ENCODE results near the gene TESMIN. TPM values are rescaled to one million over a fixed set of nuclear protein-coding genes. Genes with fewer than 3 reads are reported as not detected.
A peak's percentile ranks its signal among the peaks of the same experiment; 100 is the strongest.

TESMIN gene
- 26.3 and 31.7 TPM in 2 replicates for total RNA-seq (2014; rRNA removed; shearing (Covaris generic))

DNA sequence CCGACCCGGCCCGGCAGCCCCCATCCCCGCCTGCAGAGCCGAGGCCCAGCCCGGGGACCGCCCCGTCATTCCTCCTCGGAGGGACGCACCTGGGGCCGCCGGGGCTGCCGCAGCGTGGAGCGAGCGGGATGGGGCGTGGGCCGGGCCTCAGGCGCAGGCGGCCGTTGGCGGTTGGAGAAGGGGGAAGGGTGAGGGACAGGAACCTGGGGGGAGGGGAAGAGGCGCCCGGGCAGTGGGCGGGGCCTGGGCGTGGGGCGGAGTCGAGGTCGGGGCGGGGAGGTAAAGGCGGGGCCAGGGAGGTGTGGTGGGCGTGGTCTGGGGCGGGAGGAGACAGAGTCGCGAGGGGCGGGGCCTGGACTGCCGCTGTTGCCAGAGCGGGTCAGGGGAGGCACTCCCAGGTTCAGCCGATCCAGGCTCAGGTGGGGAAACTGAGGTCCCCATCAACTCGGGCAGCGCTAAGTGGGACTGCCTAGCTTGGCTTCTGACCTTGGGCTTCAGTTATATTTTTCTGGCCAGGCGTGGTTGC, at the start of gene TESMIN:
Gene TESMIN, minus strand, starts transcription at position 190 of the 526 bp plus-strand sequence. CDS start 860 bp downstream, outside the sequence.
- DNase-seq (ENCODE audit: low spot score), result peak; percentile 95

DNA sequence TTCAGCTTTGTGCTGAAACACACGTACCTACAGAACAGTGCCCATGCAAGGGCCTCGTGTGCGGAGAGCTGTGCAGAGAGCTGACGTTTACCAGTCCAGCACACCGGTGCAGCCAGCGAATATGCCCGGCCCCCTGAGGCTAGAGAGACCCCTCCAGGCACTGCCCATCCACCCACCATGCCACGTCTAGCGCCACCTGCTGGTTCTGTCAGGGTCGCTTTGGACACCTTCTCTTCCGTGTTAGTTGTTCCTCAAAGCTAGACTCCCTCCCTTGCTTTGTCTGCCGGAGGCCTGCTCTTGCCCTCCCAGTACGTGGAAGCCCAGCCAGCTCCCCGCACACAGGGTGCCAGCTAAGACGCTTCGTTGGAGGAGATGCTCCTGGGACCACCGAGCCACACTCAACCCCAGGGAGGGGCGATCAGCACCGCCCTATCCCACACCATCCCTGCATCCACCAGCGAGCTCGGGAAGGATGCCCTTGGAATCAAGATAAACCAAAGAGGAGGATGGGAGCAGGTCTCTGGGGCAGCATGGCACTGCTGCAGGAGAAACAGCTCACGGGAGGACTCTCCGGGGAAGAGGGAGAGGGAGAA, 47.0 kb upstream of the TESMIN start:
- DNase-seq (ENCODE audit: low spot score), result peak; percentile 26

- no peak for DNase-seq (ENCODE audit: low spot score)
These were observed 45.5 kb upstream of the TESMIN start for GRCh38 chr11:68796801-68797200.

- DNase-seq (ENCODE audit: low spot score), result no peak
These were observed 41.2 kb upstream of the TESMIN start for GRCh38 chr11:68792400-68792966.

GRCh38 chr11:68784653-68785052, 33.3 kb upstream of the TESMIN start:
- DNase-seq (ENCODE audit: low spot score), result no peak

DNA sequence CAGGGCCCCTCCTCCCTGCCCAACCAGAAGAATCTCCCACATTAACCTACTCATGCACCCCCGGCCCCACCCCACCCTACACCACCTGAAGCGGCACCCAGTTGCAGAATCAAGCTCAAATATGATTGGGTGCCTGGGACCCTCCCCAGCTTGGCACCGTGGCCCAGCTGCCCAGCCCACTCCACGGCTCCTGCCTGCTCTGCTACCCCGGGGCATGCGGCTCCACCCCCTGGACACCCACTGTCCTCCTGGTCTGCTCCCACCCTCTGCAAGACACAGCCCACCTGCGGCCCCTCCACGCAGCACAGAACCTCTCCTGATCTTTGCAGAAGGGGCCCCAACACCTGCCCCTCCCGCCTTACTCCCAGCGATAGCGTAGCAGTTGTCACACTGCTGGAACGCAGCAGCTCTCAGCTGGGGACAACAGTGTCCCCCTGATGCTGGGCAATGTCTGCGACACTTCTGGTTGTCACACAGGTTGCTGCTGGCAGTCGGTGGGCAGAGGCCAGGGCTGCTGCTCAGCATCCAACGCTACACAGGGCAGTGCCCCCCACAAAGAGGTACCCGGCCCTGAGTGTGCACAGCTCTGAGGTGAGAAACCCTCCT, 32.0 kb upstream of the TESMIN start:
- DNase-seq (ENCODE audit: low spot score), result no peak

DNA sequence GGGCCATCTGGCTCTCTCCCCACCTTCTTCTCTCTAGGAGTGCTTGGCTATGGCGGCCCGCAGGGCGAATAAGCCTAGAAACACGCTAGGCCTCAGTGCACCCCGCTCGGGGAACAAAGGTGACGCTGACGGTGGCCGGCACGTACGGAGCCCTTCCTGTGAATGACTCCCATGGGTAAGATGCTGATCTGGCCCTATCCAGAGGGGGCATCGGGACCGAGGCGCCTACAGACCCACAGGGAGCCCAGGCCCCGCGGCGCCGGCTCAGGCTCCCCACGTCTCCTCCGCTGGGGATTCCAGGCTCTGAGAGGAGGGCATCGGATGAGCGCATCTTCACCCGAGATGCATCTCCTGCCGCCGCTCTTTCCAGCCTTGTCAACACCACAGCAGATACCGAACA, 31.4 kb upstream of the TESMIN start:
- DNase-seq (ENCODE audit: low spot score), result no peak

GRCh38 chr11:68780829-68781228, 29.5 kb upstream of the TESMIN start:
- no peak for DNase-seq (ENCODE audit: low spot score)

- DNase-seq (ENCODE audit: low spot score), result no peak
These were observed 26.9 kb upstream of the TESMIN start for GRCh38 chr11:68778205-68778604.

GRCh38 chr11:68776442-68777235, 25.3 kb upstream of the TESMIN start:
- no peak for DNase-seq (ENCODE audit: low spot score)

DNA sequence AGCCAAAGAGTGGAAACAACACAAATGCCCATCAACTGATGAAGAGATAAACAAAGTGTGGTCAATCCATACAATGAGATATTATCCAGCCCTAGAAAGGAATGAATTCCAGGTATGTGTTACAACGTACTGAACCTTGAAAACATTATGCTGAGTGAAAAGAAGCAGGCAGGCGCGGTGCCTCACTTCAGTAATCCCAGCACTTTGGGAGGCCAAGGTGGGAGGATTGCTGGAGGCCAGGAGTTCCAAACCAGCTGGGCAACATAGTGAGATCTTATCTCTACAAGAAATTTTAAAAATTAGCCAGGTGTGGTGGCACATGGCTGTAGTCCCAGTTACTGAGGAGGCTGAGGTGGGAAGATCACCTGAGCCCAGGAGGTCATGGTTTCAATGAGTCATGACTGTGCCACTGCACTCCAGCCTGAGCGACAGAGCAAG, 24.6 kb upstream of the TESMIN start:
- DNase-seq (ENCODE audit: low spot score), result peak; percentile 13

DNA sequence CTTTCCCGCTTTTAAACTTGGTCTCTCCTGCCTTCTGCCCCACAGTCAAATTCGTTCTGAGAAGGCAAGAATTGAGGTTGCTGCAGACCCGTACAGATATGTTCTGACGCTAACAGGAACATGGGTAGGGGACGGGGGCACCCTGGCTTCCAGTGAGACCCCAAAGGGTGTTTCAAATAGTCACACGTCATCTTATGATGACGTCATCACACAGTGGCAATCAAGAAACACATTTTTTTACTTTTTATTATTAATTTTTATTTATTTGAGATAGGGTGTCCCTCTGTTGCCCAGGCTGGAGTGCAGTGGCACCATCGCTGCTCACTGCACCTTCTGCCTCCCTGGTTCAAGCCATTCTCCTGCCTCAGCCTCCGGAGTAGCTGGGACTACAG, 22.9 kb upstream of the TESMIN start:
- no peak for DNase-seq (ENCODE audit: low spot score)

DNA sequence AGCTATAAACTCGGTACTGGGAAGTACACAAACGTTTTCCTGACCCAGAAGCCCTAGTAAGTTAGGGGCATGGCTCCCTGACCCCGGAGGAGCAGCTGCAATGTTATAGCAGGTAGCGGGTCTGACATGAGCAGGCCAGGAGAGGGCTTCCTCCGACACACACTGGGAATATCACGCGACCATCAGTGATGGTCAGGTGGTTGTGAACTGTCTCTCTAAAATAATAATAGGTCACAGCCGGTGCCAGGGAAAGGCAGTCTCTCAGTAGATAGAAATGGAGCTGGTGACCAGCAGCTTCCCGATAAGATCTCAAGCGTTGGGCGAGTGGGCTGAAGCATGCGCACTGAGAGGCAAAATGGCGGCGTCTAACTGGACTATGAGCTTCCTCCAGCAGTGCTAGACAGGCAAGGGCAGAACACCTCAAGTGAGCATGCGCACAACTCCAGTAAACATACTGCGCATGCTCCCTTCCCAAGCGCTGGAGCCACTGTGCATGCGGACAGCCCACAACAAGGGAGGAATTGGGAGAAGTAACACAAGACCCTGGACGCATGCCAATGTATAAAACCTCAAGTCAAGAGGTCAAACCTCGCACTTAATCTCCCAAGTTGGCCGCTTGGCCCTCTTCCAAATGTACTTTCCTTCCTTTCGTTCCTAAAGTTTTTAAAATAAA, 22.3 kb upstream of the TESMIN start:
- no peak for DNase-seq (ENCODE audit: low spot score)

DNA sequence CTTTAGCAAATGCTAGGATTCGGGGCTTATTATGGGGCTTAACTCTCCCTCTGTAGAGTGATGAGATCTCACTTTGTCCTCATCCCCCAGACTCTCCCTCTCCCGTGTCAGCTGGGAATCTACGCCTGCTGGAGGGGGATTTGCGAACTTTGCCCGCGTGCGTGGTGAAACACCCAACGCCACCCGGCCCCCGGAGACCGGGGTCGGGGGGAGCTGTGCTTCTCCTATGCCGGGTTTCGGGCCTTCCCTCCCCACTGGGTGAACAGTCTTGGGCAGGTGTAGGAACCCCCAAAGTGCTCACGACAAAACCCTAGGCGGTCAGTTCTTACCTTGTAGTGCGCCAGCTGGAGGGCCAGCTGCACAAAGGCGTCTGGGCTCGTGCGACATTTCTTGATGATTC, 21.6 kb upstream of the TESMIN start:
- no peak for DNase-seq (ENCODE audit: low spot score)

- no peak for DNase-seq (ENCODE audit: low spot score)
These were observed 19.5 kb upstream of the TESMIN start for GRCh38 chr11:68770781-68771180.

- DNase-seq (ENCODE audit: low spot score), result no peak
These were observed 16.4 kb upstream of the TESMIN start for GRCh38 chr11:68767672-68768071.

- DNase-seq (ENCODE audit: low spot score), result no peak
These were observed 15.5 kb upstream of the TESMIN start for GRCh38 chr11:68766786-68767185.

DNA sequence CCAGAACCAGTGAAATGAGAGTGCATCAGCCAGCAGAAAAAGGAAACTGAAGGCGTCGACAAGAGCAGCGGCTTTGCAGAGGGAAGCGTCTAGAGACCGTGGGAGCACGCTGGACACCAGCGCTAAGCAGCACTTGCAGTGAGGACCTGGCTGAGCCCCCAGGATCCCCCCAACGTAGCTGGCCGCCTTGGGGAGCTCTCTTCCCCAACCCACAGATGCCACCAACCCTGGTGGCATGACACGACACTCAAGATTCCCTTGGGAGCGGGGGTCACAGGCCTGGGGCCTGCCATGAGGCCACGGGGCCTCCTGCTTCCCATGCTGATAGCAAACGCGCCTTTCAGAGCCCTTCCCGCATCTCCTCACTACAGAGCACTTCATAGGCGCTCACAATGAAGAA, 13.4 kb upstream of the TESMIN start:
- DNase-seq (ENCODE audit: low spot score), result no peak

DNA sequence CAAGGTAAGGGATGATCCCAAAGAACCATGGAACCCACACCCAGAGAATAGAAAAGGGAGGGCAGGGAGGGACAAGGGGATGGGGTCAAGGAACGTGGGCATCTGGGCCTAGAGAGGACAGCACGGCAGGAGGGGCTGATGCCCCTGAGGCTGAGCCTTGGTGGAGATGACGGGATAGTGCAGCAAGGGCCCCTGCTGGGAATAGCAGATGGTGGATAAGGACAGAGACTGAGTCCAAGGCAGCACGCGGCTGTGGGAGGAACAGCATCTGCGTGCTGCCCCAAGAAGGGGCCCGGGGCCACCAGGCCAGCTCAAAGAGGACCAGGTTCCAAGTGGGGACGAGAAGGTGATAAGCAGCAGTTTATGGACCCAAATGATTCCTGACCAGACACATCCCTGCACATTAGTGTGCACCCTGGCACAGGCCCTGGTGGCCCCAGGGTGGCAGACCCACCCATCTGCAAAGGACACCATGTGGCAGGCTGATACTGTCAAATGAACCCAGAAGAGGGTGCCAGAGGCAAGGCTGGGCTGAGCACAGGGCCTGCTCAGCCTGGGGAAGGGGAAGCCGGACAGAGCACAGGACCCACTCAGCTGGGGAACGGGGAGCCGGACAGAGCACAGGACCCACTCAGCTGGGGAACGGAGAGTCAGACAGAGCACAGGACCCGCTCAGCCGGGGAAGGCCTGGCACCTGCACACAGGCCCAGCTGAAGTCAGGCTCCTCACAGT, 12.8 kb upstream of the TESMIN start:
- DNase-seq (ENCODE audit: low spot score), result no peak

GRCh38 chr11:68763181-68763721, 11.9 kb upstream of the TESMIN start:
- no peak for DNase-seq (ENCODE audit: low spot score)

DNA sequence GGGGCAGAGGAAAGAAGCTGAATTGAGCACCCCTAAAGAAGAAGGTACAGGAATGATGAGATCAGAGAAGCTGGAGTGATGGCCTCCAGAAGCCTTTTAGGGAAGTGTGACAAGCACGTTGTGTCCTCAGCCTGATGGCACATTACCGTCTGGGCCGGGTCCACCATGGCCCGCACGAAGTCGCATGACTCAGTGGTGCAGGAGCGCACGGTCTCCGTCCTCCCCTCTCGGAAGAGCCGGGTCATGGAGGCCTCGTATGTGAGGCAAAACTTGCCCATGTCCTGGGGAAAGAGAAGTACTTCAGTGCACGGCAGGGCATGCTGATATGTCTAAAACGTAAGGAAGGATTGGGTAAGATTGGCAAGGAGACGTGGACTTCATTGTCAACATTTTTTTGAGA, 11.2 kb upstream of the TESMIN start:
- no peak for DNase-seq (ENCODE audit: low spot score)

All from HT-29 (cell line).